Heart right ventricle (tissue), 16 donors: Measurements from ENCODE around the gene CDC42. TPM values are rescaled to one million over a fixed set of nuclear protein-coding genes. Genes with fewer than 3 reads are reported as not detected.

Experiments used
- ATAC-seq, 8 donors: fragments of 200-7000 bp; cut with Tn5 transposase; one replicate each; pipeline ENCODE4 v1.9.1; 2020; ENCODE audit warnings: mild to moderate bottlenecking in 8 of 8, moderate library complexity in 8 of 8, moderate number of reproducible peaks in 1 of 8
- DNase-seq, 2 donors: peaks; one replicate each; pipeline ENCODE4 v3.0.0-alpha.2; 2020
- H3K27ac ChIP-seq, 10 donors: fragments of 200-600 bp; sonication (generic) in 2 of 10; one replicate each; pipeline versions ENCODE4 v1.5.0 to v1.8.0; 2020 to 2022; ENCODE audit warnings: mild to moderate bottlenecking in 3 of 10
- H3K27me3 ChIP-seq, 7 donors: fragments of 200-600 bp; one replicate each; pipeline ENCODE4 v1.8.0; 2021 to 2022; ENCODE audit warnings: mild to moderate bottlenecking in 2 of 7
- H3K36me3 ChIP-seq, 9 donors: fragments of 200-600 bp; sonication (generic) in 1 of 9; one replicate each; pipeline versions ENCODE4 v1.5.0 to v1.8.0; 2020 to 2022; ENCODE audit warnings: mild to moderate bottlenecking in 2 of 9
- H3K4me1 ChIP-seq, 9 donors: fragments of 200-600 bp; sonication (generic) in 1 of 9; one replicate each; pipeline versions ENCODE4 v1.5.0 to v1.8.0; 2020 to 2022; ENCODE audit warnings: mild to moderate bottlenecking in 4 of 9
- H3K4me3 ChIP-seq, 10 donors: fragments of 200-600 bp; sonication (generic) in 2 of 10; one replicate each; pipeline versions ENCODE4 v1.5.0 to v1.8.0; 2020 to 2022; ENCODE audit warnings: mild to moderate bottlenecking in 7 of 10, moderate library complexity in 2 of 10
- H3K9me3 ChIP-seq, 11 donors: fragments of 200-600 bp in 10 of 11; sonication (generic) in 2 of 11; one replicate each; pipeline versions ENCODE4 v1.5.0 to v1.8.0; 2013 to 2022; ENCODE audit warnings: mild to moderate bottlenecking in 2 of 11, control low read depth in 1 of 11, moderate library complexity in 1 of 11
- CTCF ChIP-seq, 9 donors: fragments of 200-600 bp; sonication (generic) in 2 of 9; IDR thresholded peaks; one replicate each; pipeline versions ENCODE4 v1.5.0 to v1.8.0; 2021 to 2022; ENCODE audit warnings: antibody characterized with exemption in 9 of 9, mild to moderate bottlenecking in 5 of 9, moderate library complexity in 1 of 9
- WGBS, 2 donors: extraction: QIAGEN DNeasy Blood & Tissue Kit; methylation state at CpG; one replicate each; pipeline ENCODE4 v1.1.7; 2013; ENCODE audit warnings: inconsistent platforms in 1 of 2; 5-methylcytosine and 5-hydroxymethylcytosine counted together
- intact Hi-C, 10 donors: fragments of 100-400 bp; cut with DNase I; formaldehyde crosslinking; loops; one replicate each; pipeline versions ENCODE4 v1.11.1 to v1.14.2; 2022
- polyA plus RNA-seq, 2 donors: library from polyadenylated mRNA; stranded (reverse); fragments of 200-250 nt; gene quantifications; one replicate each; pipeline ENCODE4 v1.2.3, GENCODE V29; 2013
- total RNA-seq, 10 donors: library from RNA; stranded (reverse); fragmentation: NEBNext Ultra II Directional in 3 of 10; extraction: Animal tissue kit (Norgen Biotek cat#: 25700) in 3 of 10; gene quantifications; one replicate each; pipeline versions ENCODE4 v1.2.1 to v1.2.4, GENCODE V29; 2021 to 2023
- donor health status: Arrhythmogenic right ventricular cardiomyopathy.
- donor health status: ischemic (EF 13 %, LVEDD 7.1; RV severe dilation, severe dysfunction).
- donor health status: healthy with polysubstance abuse.
- donor health status: DM: no; HTN: yes; CAD: no.
- donor health status: DM: no; HTN: no; CAD: no.
- donor health status: ischemic (EF 25% LVEDD 6.9; RV normal size, moderate dysfunction).
- donor health status: ischemic (EF 25% LVEDD 5.7; RV mildly dilated, moderate dysfunction).
- donor health status: healthy.
- donor health status: DM: yes; HTN: yes; CAD: no.
- donor health status: Ischemic cardiomyopathy.
- donor health status: ischemic (EF 35%, LVEDD 5.7; RV mildly dilated, moderate dysfunction).
- donor health status: nonischemic (EF 11% LVEDD 7.7; RV severe dilation, severe dysfunction).
- donor health status: DM: yes; HTN: yes; CAD: no.
- donor health status: PGD.
- donor health status: ischemic (EF 29% LVEDD 5.4; RV normal size, mild dysfunction).
- donor health status: nonischemic (EF 23%, LVEDD 6.1; RV moderate dilation, normal function).

Gene CDC42
- total and polyA plus RNA-seq, 12 donors = 68.7 to 259 (median 168) TPM

DNA sequence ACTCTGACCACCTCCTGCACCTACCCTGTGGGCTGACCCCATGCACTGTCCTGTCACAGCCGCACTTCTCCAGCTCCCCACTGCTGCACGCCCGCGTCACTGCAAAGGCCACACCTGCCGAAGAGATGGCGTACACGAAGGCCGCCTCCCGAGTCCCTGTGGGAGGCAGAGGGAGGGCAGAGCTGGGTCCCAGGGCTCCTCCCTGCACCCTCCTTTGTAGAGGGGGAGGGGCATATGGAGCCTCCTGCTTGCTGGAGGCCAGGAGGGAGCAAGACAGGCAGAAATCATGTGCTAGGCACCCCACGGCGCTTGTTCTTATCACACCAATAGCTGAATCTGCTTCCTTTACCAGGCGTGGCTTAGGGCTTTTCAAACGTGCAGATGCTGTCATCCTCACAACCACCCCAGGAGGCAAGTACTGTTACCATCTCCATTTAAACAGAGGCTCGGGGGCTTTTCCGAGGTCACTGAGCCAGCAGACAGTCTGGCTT, 69.0 kb downstream of the CDC42 start:
- ATAC-seq (peak in 1 of 8 donors; percentile 20), DNase-seq (no peak)
- peaks cover 0 to 29% (median 9%) of the 10 kb centered on the region in 9 donors for H3K4me1 ChIP-seq
- no peaks in the 10 kb centered on the region for H3K27me3 ChIP-seq
- H3K36me3 ChIP-seq = peaks cover 0 to 30% (median 0%) of the 10 kb centered on the region in 9 donors
- H3K4me3 ChIP-seq = no peak overlapping the region
- no peak for TF ChIP-seq CTCF (IDR thresholded peaks at IDR 0.05)
- no peak overlapping the region for H3K27ac ChIP-seq
- H3K9me3 ChIP-seq = no peaks in the 10 kb centered on the region
- intact Hi-C loops = loop anchor here in 1 of 10 donors (10.0 kb wide), 1 partner anchor 523 kb away; the partner anchor contains the start of gene C1QC
- whole genome bisulfite sequencing, 2 donors = 74 to 76% methylated on average over 15 of the region's 15 CpGs

GRCh38 chr1:22122273-22123070, 70.0 kb downstream of the CDC42 start:
- no peak for DNase-seq
- Histone ChIP-seq H3K4me3 (no peak overlapping the region), H3K9me3 (no peaks in the 10 kb centered on the region), H3K27ac (peak overlapping the region in 1 of 10 donors; percentile 10), H3K27me3 (no peaks in the 10 kb centered on the region), H3K4me1 (peaks cover 0 to 20% (median 3%) of the 10 kb centered on the region in 9 donors), H3K36me3 (peaks cover 0 to 30% (median 0%) of the 10 kb centered on the region in 9 donors)
- peak in 4 of 8 donors; percentile 13 to 54 (median 40) for ATAC-seq
- 77 to 82% methylated on average over 21 of the region's 21 CpGs for WGBS, 2 donors
- no peak for TF ChIP-seq CTCF (IDR thresholded peaks at IDR 0.05)
- intact Hi-C loops = loop anchor here in 1 of 10 donors (10.0 kb wide), 1 partner anchor 522 kb away; the partner anchor contains the start of gene C1QC

DNA sequence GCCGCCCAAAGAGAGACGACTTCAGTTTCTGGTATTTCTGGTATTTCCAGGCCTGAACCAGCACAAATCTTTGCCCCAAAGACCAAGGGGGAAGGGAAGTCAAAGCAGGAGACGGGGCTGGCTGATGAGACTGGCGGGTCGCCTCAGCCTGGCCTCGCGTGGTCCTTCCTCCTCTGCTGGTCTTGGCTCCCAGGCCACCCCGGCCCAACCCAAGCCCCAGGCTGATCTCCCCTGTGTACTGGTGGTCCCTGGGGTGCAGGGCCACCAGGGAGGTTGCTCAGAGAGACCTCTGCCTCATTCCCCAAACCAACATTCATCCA, 70.5 kb downstream of the CDC42 start:
- TF ChIP-seq CTCF (IDR thresholded peaks at IDR 0.05) = no peak
- ATAC-seq (no peak), DNase-seq (no peak)
- no peaks in the 10 kb centered on the region for H3K9me3 ChIP-seq
- WGBS, 2 donors = 85 to 87% methylated on average over 8 of the region's 8 CpGs
- H3K4me3 ChIP-seq = no peak overlapping the region
- intact Hi-C loops = loop anchor here in 1 of 10 donors (10.0 kb wide), 1 partner anchor 522 kb away; the partner anchor contains the start of gene C1QC
- H3K4me1 ChIP-seq = peaks cover 0 to 15% (median 3%) of the 10 kb centered on the region in 9 donors
- peaks cover 0 to 29% (median 0%) of the 10 kb centered on the region in 9 donors for H3K36me3 ChIP-seq
- H3K27ac ChIP-seq = no peak overlapping the region
- no peaks in the 10 kb centered on the region for H3K27me3 ChIP-seq

DNA sequence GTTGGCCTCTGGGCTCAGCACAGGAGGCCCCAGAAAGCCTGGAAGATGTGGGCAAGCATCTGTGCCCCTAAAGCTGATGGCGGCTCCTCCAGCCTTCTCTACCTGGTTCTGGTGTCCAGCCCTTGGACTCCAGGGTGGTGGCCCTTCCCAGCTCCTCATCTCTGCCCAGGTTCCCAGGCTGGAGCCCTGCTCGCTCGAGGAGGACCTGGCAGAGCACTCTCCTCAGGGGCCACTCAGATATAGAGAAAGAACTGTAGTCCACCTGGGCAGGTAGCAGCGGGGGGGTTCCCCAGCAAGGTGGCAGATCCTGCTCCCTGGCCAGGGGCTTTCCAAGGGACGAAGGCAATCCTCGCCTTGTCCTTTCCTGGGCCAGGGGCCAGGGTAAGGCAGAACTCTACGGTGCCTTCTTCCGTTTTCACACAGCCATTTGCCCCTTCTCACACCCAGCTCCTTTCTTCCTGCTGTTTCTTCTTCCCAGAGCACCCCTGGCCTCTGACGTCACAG, 71.4 kb downstream of the CDC42 start:
- DNase-seq = no peak
- Histone ChIP-seq H3K27ac (no peak overlapping the region), H3K4me1 (peaks cover 0 to 13% (median 3%) of the 10 kb centered on the region in 9 donors)

More for the DNA sequence above, 71.4 kb downstream of the CDC42 start:
- Histone ChIP-seq H3K4me3 (no peak overlapping the region), H3K36me3 (peaks cover 0 to 21% (median 0%) of the 10 kb centered on the region in 9 donors), H3K9me3 (no peaks in the 10 kb centered on the region), H3K27me3 (no peaks in the 10 kb centered on the region)
- TF ChIP-seq CTCF (IDR thresholded peaks at IDR 0.05) = no peak
- ATAC-seq = no peak
- intact Hi-C loops = loop anchor here in 1 of 10 donors (10.0 kb wide), 1 partner anchor 521 kb away; the partner anchor contains the start of gene C1QC
- 85 to 87% methylated on average over 9 of the region's 9 CpGs for WGBS, 2 donors
